Measurements from ENCODE around the gene HGFAC.

Gene HGFAC

GRCh38 chr4:3476936-3477749 is 35.4 kb downstream of the HGFAC start:
- DNase-seq = no peak

DNA sequence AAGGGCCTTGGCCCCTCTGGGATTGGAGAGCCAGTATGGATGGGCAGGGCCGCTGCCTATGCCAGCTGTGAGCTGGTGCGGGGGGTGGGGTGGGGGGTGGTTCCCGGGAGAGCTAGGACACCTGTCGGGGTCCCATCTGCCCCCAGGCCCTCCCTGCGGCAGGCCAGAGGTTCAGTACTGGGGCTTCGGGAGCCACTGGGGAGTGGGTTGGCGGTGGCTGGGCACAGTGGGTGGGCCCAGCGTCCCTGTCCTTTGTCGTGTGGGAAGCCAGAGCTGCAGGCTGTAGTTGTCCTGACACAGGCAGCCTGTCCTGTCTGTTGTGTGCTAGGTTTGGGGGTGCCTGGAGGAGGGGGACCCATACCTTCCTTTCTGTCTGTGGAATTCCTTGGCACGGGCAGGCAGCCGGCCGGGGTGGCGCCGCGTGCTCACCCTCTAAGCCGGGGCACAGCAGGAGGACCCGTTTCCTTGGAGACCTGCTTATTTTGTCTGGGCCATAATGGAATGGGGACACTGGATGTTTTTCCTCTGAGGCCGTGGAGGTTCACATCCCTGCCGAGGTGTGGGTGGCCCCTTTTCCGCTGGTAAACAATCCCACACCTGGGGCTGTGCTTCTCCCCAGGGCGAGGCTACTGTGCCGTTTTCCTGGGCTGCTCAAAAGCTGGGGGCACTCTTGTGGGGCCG is 36.1 kb downstream of the HGFAC start:
- DNase-seq = no peak

DNA sequence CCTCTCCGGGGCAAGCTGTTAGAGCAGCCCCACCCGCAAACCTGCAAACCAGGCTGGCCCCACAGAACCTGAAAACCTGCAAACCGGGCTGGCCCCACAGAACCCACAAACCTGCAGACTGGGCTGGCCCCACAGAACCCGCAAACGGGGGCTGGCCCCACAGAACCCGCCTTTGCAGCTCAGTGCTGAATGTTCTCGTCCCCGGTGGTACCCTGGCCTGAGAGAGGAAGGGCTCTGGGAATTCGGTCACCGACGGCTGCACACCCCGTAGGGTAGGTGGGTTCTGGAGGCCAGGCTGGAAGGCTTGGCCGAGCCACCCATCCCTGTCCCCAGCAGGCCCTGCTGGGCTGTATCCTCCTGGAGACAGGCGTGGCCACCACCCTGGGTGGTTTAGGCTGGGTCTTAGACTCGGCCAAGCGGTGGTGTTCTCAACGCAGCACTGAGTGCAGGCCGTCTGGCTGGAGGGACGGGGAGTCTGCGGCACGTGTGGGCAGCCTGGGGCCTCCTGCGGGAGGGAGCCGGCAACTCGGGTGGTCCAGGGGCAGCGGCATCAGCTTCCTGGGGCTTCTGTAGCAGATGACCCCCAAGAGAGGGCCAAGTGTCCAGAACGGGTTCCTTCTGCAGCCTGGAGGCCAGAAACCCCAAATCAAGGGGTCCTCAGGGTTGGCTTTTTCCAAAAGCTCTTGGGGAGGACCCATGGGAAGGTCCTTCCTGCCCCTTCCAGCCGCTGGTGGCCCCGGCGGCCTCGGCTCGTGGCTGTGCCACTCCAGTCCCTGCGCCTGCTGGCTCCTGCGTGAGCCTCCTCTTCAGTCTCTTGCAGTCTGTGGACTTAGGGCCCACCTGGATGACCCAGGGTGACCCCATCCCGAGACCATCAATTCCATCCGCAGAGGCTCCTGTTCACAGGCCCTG is 36.9 kb downstream of the HGFAC start:
- DNase-seq = no peak

GRCh38 chr4:3479358-3480101 is 37.8 kb downstream of the HGFAC start:
- no peak for DNase-seq

GRCh38 chr4:3480528-3481112 is 38.9 kb downstream of the HGFAC start:
- peak; percentile 23 to 81 (median 60) for DNase-seq

- no peak for DNase-seq
Measured at GRCh38 chr4:3481113-3481531, 39.4 kb downstream of the HGFAC start.

DNA sequence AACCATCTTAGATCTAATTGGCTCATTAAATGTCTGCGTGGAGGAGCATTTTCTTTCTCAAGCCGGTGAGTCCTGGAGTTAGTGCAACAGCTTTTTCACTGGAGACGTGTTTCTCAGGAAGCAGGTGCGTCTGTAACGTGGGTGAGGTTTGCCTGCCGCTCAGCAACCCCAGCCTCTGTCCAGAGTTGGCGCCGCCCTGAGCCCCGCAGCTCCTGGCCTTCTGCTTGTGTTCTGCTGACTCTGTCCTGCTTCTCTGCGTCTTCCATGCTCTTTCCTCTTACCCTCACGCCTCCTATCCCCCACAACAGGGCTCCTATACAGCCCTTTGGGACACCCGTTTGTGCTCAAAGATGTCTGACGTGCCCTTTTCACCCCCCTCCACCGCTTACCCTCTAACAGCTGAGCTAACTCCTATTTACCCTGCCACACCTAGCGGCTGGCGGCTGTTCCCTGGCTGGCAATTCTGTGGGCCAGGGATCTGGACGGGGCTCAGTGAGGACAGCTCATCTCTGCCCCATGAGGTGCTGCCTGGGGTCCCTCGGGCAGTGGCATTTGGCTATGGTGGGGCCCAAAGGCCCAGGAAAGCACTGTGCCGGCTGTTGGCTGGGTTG is 40.1 kb downstream of the HGFAC start:
- no peak for DNase-seq

DNA sequence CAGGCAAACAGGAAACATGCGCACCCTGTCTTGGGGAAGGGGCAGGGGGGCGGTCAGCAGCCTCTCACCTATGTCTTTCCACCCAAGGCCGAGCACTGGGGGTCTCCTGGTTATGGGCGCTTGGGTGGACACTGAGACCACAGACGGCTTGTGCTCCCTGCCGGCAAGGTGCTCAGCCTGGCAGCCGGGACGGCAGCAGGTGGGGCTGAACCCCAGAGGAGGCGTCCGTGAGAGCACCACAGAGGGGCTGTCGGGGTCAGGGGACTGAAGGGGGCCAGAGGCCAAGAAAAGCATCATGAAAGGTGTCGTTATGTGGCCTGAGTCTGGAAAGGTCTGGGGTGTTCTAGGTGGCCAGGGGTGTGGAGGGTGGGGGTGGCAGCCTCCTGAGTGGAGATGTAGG is 40.9 kb downstream of the HGFAC start:
- no peak for DNase-seq

GRCh38 chr4:3483471-3483921 is 41.7 kb downstream of the HGFAC start:
- no peak for DNase-seq

- no peak for DNase-seq
Measured at GRCh38 chr4:3484057-3484973, 42.5 kb downstream of the HGFAC start.

GRCh38 chr4:3485011-3485791 is 43.4 kb downstream of the HGFAC start:
- no peak for DNase-seq

GRCh38 chr4:3485886-3486540 is 44.2 kb downstream of the HGFAC start:
- DNase-seq = no peak

DNA sequence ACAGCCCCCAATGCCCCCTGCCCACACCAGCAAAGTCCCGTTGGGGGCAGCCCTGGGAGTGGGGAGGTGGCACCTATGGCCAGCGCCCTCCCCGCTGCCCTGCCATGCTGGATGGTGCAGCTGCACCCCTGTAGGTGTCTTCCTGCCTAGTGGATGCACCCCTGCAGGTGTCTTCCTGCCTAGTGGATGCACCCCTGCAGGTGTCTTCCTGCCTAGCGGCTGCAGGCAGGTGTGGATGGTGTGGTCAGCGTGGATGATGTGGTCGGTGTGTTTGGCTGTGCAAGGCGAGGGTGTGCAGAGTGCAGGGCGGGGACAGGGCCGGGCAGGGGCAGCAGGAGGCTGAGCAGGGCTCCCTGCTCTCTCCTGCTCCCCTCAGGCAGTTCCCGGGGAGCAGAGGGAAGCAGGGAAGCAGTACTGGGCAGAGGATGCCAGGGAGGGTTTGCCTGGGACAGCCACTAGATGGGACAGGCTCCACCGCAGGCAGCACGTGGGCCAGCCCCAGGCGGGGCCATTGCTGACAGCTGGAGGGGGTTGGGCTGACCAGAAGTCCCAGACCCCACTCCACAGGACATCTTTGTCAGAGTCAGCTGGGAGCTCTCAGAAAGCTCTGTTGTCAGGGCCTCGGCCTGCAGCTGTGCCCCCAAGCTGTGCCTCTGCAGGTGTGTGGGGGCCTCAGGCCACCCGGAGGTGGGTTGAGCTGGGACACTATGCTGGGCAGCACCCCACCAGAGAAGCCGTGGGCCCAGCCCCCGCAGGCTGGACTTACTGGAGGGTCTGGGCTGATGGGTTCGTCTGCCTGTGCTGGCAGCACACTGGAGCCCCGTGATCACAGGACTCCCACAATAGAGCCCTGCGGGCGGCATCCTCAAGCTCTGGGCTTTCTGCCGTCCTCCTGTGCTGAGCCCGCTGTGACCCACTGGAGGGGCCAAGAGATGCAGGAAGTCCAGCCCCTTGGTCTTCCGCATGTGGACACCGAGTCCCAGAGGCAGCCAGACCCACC is 45.1 kb downstream of the HGFAC start:
- no peak for DNase-seq

DNA sequence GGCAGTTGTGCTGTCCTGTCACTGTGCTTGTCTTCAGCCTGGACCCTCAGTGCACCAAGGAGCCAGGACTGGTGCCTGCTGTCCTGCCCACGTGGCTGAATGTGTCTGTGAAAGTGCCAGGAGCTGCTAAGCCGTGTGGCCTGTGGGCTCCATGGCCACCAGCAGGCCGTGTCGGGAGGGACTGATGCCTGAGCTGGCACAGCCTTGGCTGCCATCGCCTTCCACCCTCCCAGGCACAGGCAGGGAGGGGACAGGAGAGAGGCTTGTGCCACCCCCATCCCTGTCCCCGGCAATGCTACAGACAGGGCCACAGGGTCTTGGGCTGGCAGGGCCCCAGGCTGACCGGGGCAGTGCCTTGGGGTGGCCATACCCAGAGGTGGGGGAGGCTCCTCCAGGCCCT is 46.1 kb downstream of the HGFAC start:
- no peak for DNase-seq

DNA sequence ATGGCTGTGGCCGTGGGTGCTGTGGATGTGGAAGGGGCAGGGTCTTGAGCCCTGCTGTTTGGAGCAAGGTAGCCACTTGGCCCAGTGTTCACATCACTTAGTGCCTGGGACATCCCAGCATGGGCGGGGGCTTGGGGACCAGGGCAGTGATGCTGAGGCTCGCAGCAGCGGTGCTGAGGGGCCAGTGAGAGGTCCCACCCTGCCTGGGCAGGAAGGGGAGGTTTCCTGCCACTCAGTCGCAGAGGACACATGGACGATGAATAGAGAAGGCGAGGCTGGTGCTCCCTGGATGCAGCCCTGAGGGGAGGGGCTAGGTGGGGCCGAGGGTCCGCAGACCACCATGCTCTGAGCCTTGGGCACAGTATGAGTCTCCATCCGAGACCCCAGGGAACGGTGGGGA is 47.1 kb downstream of the HGFAC start:
- DNase-seq = no peak

DNA sequence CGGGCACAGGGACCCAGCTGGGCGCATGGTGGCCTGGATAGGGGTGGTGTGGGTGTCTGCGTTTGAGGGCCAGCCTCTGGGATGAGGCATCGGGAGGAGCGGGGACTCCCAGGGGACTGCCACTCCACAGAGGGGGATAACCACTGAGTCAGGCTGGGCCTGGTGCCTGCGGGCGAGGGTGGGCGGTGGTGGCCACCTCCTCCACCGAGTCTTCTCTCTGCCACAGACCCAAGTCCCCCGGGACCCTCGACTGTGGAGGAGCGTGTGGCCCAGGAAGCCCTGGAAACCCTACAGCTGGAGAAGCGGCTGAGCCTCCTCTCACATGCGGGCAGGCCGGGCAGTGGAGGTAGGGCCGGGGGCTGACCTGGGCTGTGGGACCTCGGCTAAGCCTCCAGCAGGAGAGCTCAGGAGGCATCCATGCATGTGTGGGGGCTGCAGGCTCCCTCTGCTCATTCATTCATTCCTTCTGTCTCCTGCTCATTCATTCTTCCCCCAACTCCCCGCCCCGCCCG is 47.7 kb downstream of the HGFAC start:
- no peak for DNase-seq

DNA sequence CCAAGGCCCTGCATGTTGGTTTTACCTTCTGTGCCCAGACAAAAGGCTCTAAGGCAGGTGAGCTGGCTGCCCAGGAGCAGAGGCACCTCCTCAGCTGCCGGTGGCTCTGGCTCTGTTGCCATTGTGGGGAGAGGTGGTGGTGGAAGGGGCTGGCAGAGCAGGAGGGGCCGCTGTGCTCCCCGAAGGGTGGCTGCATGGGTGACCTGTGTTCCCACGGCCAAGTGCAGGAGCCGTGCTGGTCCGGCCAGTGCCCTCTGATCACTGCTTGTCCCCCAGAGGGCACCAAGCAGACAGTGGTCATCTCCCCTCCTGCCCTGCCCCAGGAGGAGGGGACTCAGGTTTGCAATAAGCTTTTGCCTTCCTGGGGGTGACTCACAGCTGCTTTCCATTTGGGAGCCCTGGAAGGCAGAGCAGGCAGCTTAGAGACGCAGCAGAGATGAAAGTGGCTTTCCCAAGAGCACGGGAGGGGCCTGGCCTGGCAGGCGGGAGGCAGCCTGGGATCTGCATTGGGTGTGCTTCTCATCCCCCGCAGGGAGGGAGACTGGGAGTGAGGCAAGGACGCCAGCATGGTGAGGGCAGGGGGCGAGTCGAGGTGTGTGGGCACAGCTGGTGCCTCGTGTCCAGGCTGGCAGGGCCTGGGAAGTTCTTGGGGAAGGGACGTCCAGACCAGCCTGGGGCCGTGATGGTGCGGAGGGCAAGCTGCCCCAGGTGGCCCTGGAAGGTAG is 50.1 kb downstream of the HGFAC start:
- DNase-seq = no peak

Measured in stimulated activated naive CD4-positive, alpha-beta T cell (primary cell).